Subcutaneous abdominal adipose tissue (tissue), 5 donors: ENCODE measurements around the gene SORD.
"Not testable (repeated sequence)": the region's sequence is repeated elsewhere in the genome, so short reads cannot be mapped to it uniquely, and the experiment has no call there.

Experiments
- H3K27ac ChIP-seq: one replicate; pipeline ENCODE4 v1.7.0; 2013; ENCODE audit warnings: low read depth, mild to moderate bottlenecking, inconsistent platforms, low read length, moderate library complexity
- H3K27me3 ChIP-seq, 5 donors: one replicate each; pipeline ENCODE4 v1.7.0; 2013; ENCODE audit warnings: low read length in 5 of 5, inconsistent platforms in 1 of 5; ENCODE audit not compliant: control insufficient read depth in 5 of 5, insufficient read depth in 4 of 5
- H3K36me3 ChIP-seq, 5 donors: one replicate each; pipeline ENCODE4 v1.7.0; 2013; ENCODE audit warnings: low read length in 5 of 5; ENCODE audit not compliant: control insufficient read depth in 5 of 5, insufficient read depth in 5 of 5
- H3K4me1 ChIP-seq, 5 donors: one replicate each; pipeline ENCODE4 v1.7.0; 2013; ENCODE audit warnings: low read length in 5 of 5, mild to moderate bottlenecking in 3 of 5, moderate library complexity in 1 of 5; ENCODE audit not compliant: control insufficient read depth in 5 of 5, insufficient read depth in 5 of 5
- H3K4me3 ChIP-seq, 5 donors: one replicate each; pipeline ENCODE4 v1.7.0; 2013; ENCODE audit warnings: low read length in 5 of 5, low read depth in 1 of 5
- H3K9ac ChIP-seq, 5 donors: one replicate each; pipeline ENCODE4 v1.7.0; 2013; ENCODE audit warnings: low read length in 5 of 5, mild to moderate bottlenecking in 4 of 5, moderate library complexity in 3 of 5
- H3K9me3 ChIP-seq, 5 donors: one replicate each; pipeline ENCODE4 v1.7.0; 2013; ENCODE audit warnings: low read length in 5 of 5; ENCODE audit not compliant: control insufficient read depth in 5 of 5
- donor health status: healthy.
- donor health status: healthy.
- donor health status: healthy.
- donor health status: healthy.
- donor health status: healthy.

Gene SORD

GRCh38 chr15:45024649-45025048 is 1.7 kb downstream of the SORD start:
- not testable (repeated sequence) for H3K9me3 ChIP-seq, H3K27ac ChIP-seq, H3K4me3 ChIP-seq, H3K9ac ChIP-seq, H3K27me3 ChIP-seq, H3K36me3 ChIP-seq
- peaks cover 0 to 19% (median 17%) of the 10 kb centered on the region in 5 donors for H3K4me1 ChIP-seq

GRCh38 chr15:45025627-45026026 is 2.6 kb downstream of the SORD start:
- H3K9ac ChIP-seq, H3K27me3 ChIP-seq, H3K4me3 ChIP-seq, H3K9me3 ChIP-seq, H3K27ac ChIP-seq, H3K36me3 ChIP-seq: not testable (repeated sequence)
- H3K4me1 ChIP-seq, result peaks cover 0 to 19% (median 17%) of the 10 kb centered on the region in 5 donors

GRCh38 chr15:45026651-45027190 is 3.7 kb downstream of the SORD start:
- H3K4me3 ChIP-seq, result no peak overlapping the region

DNA sequence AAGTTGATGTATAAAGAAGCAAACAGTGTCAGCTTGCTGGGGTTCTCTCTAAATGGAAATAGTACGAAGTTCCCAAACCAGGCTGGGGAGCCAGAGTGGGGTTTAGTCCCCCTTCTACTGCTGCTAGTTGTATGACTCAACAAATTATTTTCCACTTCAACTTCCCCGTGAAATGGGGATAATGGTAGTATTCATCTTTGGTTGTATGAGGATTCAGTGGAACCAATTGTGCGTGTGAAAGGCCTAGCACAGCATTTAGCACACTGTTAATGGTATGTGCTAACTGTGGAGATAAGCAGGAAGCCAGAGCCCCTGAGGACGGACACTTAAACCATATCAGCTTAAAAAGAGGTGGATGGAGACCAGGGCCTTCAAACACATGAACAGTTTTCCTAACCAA is 4.2 kb downstream of the SORD start:
- peaks cover 0 to 5% (median 0%) of the 10 kb centered on the region in 5 donors for H3K36me3 ChIP-seq
- H3K4me1 ChIP-seq, result peaks cover 0 to 18% (median 16%) of the 10 kb centered on the region in 5 donors
- H3K27me3 ChIP-seq, result no peaks in the 10 kb centered on the region
- no peaks in the 10 kb centered on the region for H3K9me3 ChIP-seq
- H3K9ac ChIP-seq, result no peak overlapping the region
- H3K4me3 ChIP-seq, result no peak overlapping the region
- no peak overlapping the region for H3K27ac ChIP-seq

More at GRCh38 chr15:45026651-45027190, 3.7 kb downstream of the SORD start:
- H3K36me3 ChIP-seq, result peaks cover 0 to 5% (median 0%) of the 10 kb centered on the region in 5 donors
- H3K27ac ChIP-seq, result no peak overlapping the region
- no peaks in the 10 kb centered on the region for H3K27me3 ChIP-seq
- no peaks in the 10 kb centered on the region for H3K9me3 ChIP-seq
- peaks cover 0 to 19% (median 17%) of the 10 kb centered on the region in 5 donors for H3K4me1 ChIP-seq
- H3K9ac ChIP-seq, result no peak overlapping the region

DNA sequence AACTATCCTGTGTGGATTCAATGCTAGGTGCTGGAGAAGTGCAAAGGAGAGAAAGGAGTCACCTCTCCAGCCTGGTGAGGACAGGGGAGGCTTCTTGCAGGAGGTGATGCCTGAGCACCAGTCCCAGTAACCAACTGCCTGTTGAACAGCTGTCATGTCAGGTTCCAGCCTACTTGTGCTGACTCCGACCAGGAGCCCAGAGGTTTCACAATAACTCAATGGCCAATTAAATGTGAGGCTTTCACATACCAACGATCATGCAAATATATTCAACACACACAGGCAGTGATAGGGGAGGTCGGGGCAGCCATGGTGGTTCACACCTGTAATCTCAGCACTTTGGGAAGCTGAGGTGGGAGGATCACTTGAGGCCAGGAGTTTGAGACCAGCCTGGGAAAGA is 7.7 kb downstream of the SORD start:
- no peak overlapping the region for H3K27ac ChIP-seq
- H3K4me1 ChIP-seq, result no peaks in the 10 kb centered on the region
- H3K4me3 ChIP-seq, result no peak overlapping the region
- H3K27me3 ChIP-seq, result no peaks in the 10 kb centered on the region
- H3K9ac ChIP-seq, result no peak overlapping the region
- peaks cover 0 to 5% (median 0%) of the 10 kb centered on the region in 5 donors for H3K36me3 ChIP-seq
- no peaks in the 10 kb centered on the region for H3K9me3 ChIP-seq

DNA sequence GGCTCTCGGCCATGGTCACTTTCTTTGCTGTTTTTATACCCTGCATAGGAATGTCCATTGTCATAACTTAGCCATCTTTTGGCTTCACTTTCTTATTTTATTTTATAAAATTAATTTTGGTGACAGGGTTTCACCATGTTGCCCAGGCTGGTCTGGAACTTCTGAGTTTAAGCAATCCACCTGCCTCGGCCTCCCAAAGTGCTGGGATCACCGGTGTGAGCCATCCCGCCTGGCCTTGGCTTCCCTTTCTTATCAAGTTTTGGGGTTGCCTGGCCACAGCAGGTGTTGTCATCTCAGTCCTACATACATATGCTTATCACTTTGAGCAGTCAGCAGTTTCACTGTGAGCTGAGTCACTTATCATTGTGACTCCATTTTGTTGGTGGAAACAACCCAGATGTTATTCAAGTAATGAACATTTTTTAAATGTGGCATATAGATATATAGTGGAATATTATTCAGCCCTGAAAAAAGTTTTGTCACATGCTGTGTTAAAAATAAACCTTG is 8.6 kb downstream of the SORD start:
- H3K36me3 ChIP-seq, H3K27ac ChIP-seq: not testable (repeated sequence)

DNA sequence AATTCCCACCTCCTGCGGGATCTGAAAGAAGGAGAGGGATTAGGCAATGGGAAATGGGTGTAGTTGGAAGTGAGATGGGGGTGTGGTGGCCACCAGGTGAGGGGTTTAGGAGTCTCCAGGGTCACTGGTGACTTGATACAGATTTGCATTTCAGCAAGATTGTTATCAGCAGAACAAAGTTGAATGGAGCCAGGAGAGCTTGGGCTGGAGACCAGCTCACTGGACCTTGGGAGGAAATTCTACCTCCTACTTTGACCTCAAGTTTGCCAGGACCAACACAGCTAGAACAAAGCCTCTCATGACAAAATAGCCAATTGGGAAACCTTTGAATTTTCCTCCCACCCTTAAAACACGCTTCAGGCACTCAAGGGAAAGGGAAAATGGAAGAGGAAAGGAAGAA is 9.5 kb downstream of the SORD start:
- not testable (repeated sequence) for H3K36me3 ChIP-seq, H3K27ac ChIP-seq, H3K27me3 ChIP-seq, H3K9ac ChIP-seq, H3K4me3 ChIP-seq, H3K4me1 ChIP-seq, H3K9me3 ChIP-seq

More for the DNA sequence above, 8.6 kb downstream of the SORD start:
- not testable (repeated sequence) for H3K9ac ChIP-seq, H3K9me3 ChIP-seq, H3K4me1 ChIP-seq, H3K4me3 ChIP-seq, H3K27me3 ChIP-seq

DNA sequence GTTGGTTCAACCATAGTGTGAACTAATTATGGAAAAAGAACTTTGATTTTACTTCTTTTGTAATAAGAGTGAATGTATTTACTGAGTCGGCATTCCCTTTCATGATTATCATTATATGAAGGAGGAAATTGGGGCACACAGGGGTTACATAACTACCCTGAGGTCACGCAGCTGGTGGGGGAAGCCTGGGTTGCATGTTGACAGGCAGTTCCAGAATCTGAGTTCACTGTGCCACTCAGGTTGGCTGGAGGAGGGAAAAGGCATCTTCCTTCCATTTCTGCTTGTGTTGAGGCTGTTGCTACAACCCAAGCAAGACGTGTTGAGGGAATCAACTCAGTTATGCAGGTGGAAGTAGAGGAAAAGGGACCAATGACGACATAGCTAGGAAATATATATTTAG is 11.1 kb downstream of the SORD start:
- not testable (repeated sequence) for H3K36me3 ChIP-seq, H3K27ac ChIP-seq, H3K9me3 ChIP-seq, H3K9ac ChIP-seq, H3K4me3 ChIP-seq, H3K27me3 ChIP-seq
- peaks cover 0 to 10% (median 0%) of the 10 kb centered on the region in 5 donors for H3K4me1 ChIP-seq

GRCh38 chr15:45034600-45035375 is 11.8 kb downstream of the SORD start:
- H3K9me3 ChIP-seq, H3K27me3 ChIP-seq, H3K36me3 ChIP-seq, H3K9ac ChIP-seq, H3K4me3 ChIP-seq, H3K27ac ChIP-seq: not testable (repeated sequence)
- peaks cover 0 to 10% (median 0%) of the 10 kb centered on the region in 5 donors for H3K4me1 ChIP-seq
